H1 (cell line): Measurements from ENCODE around the gene CELF4. TPM values are rescaled to one million over a fixed set of nuclear protein-coding genes. Genes with fewer than 3 reads are reported as not detected.

ENCODE experiments used
- CTCF ChIA-PET: fragments of 300-600 bp; sonication (Branson Sonifier 250); formaldehyde crosslinking; loops from one replicate; lab custom pipeline; 2021; ENCODE audit not compliant: partially characterized antibody; lab: Charles Lee
- POLR2A ChIA-PET: fragments of 300-600 bp; sonication (Branson Sonifier 250); formaldehyde crosslinking; loops from one replicate; lab custom pipeline; 2021; ENCODE audit warnings: inconsistent platforms; ENCODE audit not compliant: partially characterized antibody; lab: Charles Lee
- DNase-seq, 2 experiments: peaks; one replicate each; pipeline versions ENCODE4 v3.0.0 to v3.0.0-alpha.2; 2010 to 2022; ENCODE audit warnings: low spot score in 2 of 2, low read depth in 1 of 2, mixed read lengths in 1 of 2
- FAIRE-seq: peaks from 2 replicates; lab custom pipeline; 2011; peaks lifted over from hg19 to GRCh38; lab: Jason Lieb, UNC
- H2AFZ ChIP-seq: 2 replicates; pipeline ENCODE4 v1.8.1; 2012; ENCODE audit warnings: low read length, inconsistent platforms
- H2AK5ac ChIP-seq: 2 replicates; pipeline ENCODE4 v1.6.1; 2013; ENCODE audit warnings: low read depth, low read length
- H2BK120ac ChIP-seq: replicated peaks from 2 replicates; pipeline ENCODE3; 2013; ENCODE audit warnings: low read depth, low read length, inconsistent platforms
- H2BK12ac ChIP-seq: 2 replicates; pipeline ENCODE4 v1.6.1; 2013; ENCODE audit warnings: low read depth, low read length
- H2BK15ac ChIP-seq: 2 replicates; pipeline ENCODE4 v1.6.1; 2013; ENCODE audit warnings: low read length
- H2BK20ac ChIP-seq: 2 replicates; pipeline ENCODE4 v1.6.1; 2013; ENCODE audit warnings: low read length
- H2BK5ac ChIP-seq: 2 replicates; pipeline ENCODE4 v1.6.1; 2013; ENCODE audit warnings: low read depth, low read length
- H3K14ac ChIP-seq: 2 replicates; pipeline ENCODE4 v1.6.1; 2013; ENCODE audit warnings: inconsistent platforms; ENCODE audit not compliant: insufficient read length
- H3K18ac ChIP-seq: 2 replicates; pipeline ENCODE4 v1.6.1; 2013; ENCODE audit warnings: low read length; ENCODE audit errors: extremely low read depth
- H3K23ac ChIP-seq: 2 replicates; pipeline ENCODE4 v1.6.1; 2013; ENCODE audit warnings: inconsistent platforms; ENCODE audit not compliant: insufficient read length
- H3K23me2 ChIP-seq: 2 replicates; pipeline ENCODE4 v1.6.1; 2013; ENCODE audit warnings: low read depth, low read length
- H3K27ac ChIP-seq: 2 replicates; pipeline ENCODE4 v1.6.1; 2011; ENCODE audit warnings: low read depth, low read length, inconsistent platforms
- H3K27me3 ChIP-seq, 4 experiments: replicated peaks in 1 of 4; 1 replicate in 1 of 4; 2 replicates in 3 of 4; pipeline versions ENCODE4 v1.6.1 to v1.8.1; 2011 to 2013; ENCODE audit warnings: low read length in 3 of 4, mild to moderate bottlenecking in 3 of 4, inconsistent platforms in 2 of 4, mixed read lengths in 2 of 4, moderate library complexity in 1 of 4; ENCODE audit not compliant: control insufficient read depth in 3 of 4, insufficient read depth in 3 of 4; ENCODE audit errors: extremely low read depth in 1 of 4
- H3K36me3 ChIP-seq, 4 experiments: 2 replicates each; pipeline versions ENCODE4 v1.6.1 to v1.8.1; 2011 to 2013; ENCODE audit warnings: mild to moderate bottlenecking in 4 of 4, low read length in 3 of 4, moderate library complexity in 2 of 4, control low read depth in 1 of 4, inconsistent platforms in 1 of 4; ENCODE audit not compliant: insufficient read depth in 4 of 4, control insufficient read depth in 2 of 4
- H3K4ac ChIP-seq: replicated peaks from 2 replicates; pipeline ENCODE3; 2013; ENCODE audit warnings: low read length, low read depth, mixed read lengths, inconsistent platforms; ENCODE audit not compliant: insufficient read length
- H3K4me1 ChIP-seq, 4 experiments: replicated peaks in 1 of 4; 1 replicate in 1 of 4; 2 replicates in 3 of 4; pipeline versions ENCODE4 v1.6.1 to v1.8.1; 2011 to 2013; ENCODE audit warnings: low read length in 3 of 4, inconsistent platforms in 2 of 4, mixed read lengths in 1 of 4; ENCODE audit not compliant: insufficient read depth in 4 of 4, control insufficient read depth in 3 of 4
- H3K4me2 ChIP-seq, 2 experiments: 2 replicates each; pipeline versions ENCODE4 v1.6.1 to v1.8.1; 2011 to 2013; ENCODE audit warnings: low read depth in 2 of 2, low read length in 2 of 2, control low read depth in 1 of 2, inconsistent platforms in 1 of 2, mild to moderate bottlenecking in 1 of 2; ENCODE audit not compliant: insufficient read depth in 1 of 2
- H3K4me3 ChIP-seq, 4 experiments: fragments of 200-600, 300-600 bp in 1 of 4; sonication (generic), shearing (Covaris generic), sonication (Bioruptor Twin) in 1 of 4; 2 replicates each; pipeline versions ENCODE4 v1.5.1 to v1.8.1; 2011 to 2016; ENCODE audit warnings: low read length in 4 of 4, low read depth in 3 of 4, control low read depth in 2 of 4, inconsistent platforms in 2 of 4, mild to moderate bottlenecking in 2 of 4, mixed read lengths in 1 of 4, moderate library complexity in 1 of 4; ENCODE audit not compliant: insufficient read depth in 2 of 4; ENCODE audit errors: extremely low read depth in 1 of 4
- H3K56ac ChIP-seq: replicated peaks from 2 replicates; pipeline ENCODE3; 2013; ENCODE audit warnings: low read depth, mild to moderate bottlenecking, mixed read lengths, low read length, inconsistent platforms; ENCODE audit not compliant: insufficient read length
- H3K79me1 ChIP-seq: 2 replicates; pipeline ENCODE4 v1.6.1; 2013; ENCODE audit warnings: low read depth, low read length, control low read depth
- H3K79me2 ChIP-seq, 2 experiments: 2 replicates each; pipeline versions ENCODE4 v1.6.1 to v1.8.1; 2012 to 2013; ENCODE audit warnings: low read length in 2 of 2, mild to moderate bottlenecking in 2 of 2, inconsistent platforms in 1 of 2; ENCODE audit not compliant: insufficient read depth in 2 of 2, control insufficient read depth in 1 of 2
- H3K9ac ChIP-seq, 4 experiments: replicated peaks in 1 of 4; 1 replicate in 1 of 4; 2 replicates in 3 of 4; pipeline versions ENCODE4 v1.6.1 to v1.8.1; 2011 to 2013; ENCODE audit warnings: low read depth in 3 of 4, low read length in 3 of 4, control low read depth in 2 of 4, mild to moderate bottlenecking in 2 of 4, moderate library complexity in 2 of 4, inconsistent platforms in 1 of 4; ENCODE audit errors: extremely low read depth in 1 of 4
- H3K9me3 ChIP-seq, 2 experiments: 2 replicates each; pipeline versions ENCODE4 v1.6.1 to v1.8.1; 2012 to 2013; ENCODE audit warnings: mild to moderate bottlenecking in 2 of 2, moderate library complexity in 2 of 2, control low read depth in 1 of 2, inconsistent platforms in 1 of 2, low read depth in 1 of 2, low read length in 1 of 2, mixed read lengths in 1 of 2; ENCODE audit not compliant: insufficient read depth in 2 of 2
- H4K20me1 ChIP-seq, 2 experiments: replicated peaks in 1 of 2; 2 replicates each; pipeline versions ENCODE3 to v1.8.1; 2011 to 2013; ENCODE audit warnings: inconsistent platforms in 2 of 2, low read length in 2 of 2, mild to moderate bottlenecking in 1 of 2; ENCODE audit not compliant: insufficient read depth in 2 of 2, control insufficient read depth in 1 of 2
- H4K5ac ChIP-seq: 2 replicates; pipeline ENCODE4 v1.6.1; 2013; ENCODE audit warnings: low read length, low read depth, mixed read lengths, inconsistent platforms; ENCODE audit not compliant: insufficient read length
- H4K8ac ChIP-seq: 2 replicates; pipeline ENCODE4 v1.8.0; 2013; ENCODE audit warnings: mild to moderate bottlenecking, moderate library complexity, low read length, inconsistent platforms; ENCODE audit not compliant: insufficient read depth; ENCODE audit errors: extremely low read depth
- H4K91ac ChIP-seq: replicated peaks from 2 replicates; pipeline ENCODE3; 2013; ENCODE audit warnings: low read length, mixed read lengths, inconsistent platforms; ENCODE audit not compliant: insufficient read length
- ATF2 ChIP-seq: IDR thresholded peaks from 2 replicates; pipeline ENCODE4 v1.6.1; 2012; ENCODE audit warnings: low read length, inconsistent platforms
- CHD1 ChIP-seq: IDR thresholded peaks from 2 replicates; pipeline ENCODE4 v1.6.1; 2012; ENCODE audit warnings: low read depth, low read length, improper control_type of control experiment
- CHD2 ChIP-seq: IDR thresholded peaks from 2 replicates; pipeline ENCODE4 v1.6.1; 2012; ENCODE audit warnings: low read length, improper control_type of control experiment
- GTF2F1 ChIP-seq: IDR thresholded peaks from 2 replicates; pipeline ENCODE4 v1.6.1; 2012; ENCODE audit warnings: low read depth, low read length, improper control_type of control experiment, borderline replicate concordance
- NRF1 ChIP-seq: IDR thresholded peaks from 2 replicates; pipeline ENCODE4 v1.6.1; 2011; ENCODE audit warnings: mild to moderate bottlenecking, low read depth, low read length, improper control_type of control experiment
- POLR2AphosphoS5 ChIP-seq: IDR thresholded peaks from 2 replicates; pipeline ENCODE4 v1.6.1; 2011; ENCODE audit warnings: low read depth, low read length
- SIN3A ChIP-seq, 2 experiments: IDR thresholded peaks in 1 of 2; conservative IDR thresholded peaks in 1 of 2; 2 replicates each; pipeline ENCODE4 v1.6.1; 2011 to 2012; ENCODE audit warnings: low read length in 2 of 2, improper control_type of control experiment in 1 of 2, low read depth in 1 of 2, mild to moderate bottlenecking in 1 of 2
- SIRT6 ChIP-seq: IDR thresholded peaks from one replicate; pipeline ENCODE4 v1.7.1; 2012; ENCODE audit warnings: low read length, inconsistent platforms
- SUZ12 ChIP-seq: fragments of 200-600 bp; sonication (generic); IDR thresholded peaks from 2 replicates; pipeline ENCODE4 v1.6.1; 2012; ENCODE audit warnings: mild to moderate bottlenecking, inconsistent platforms, low read length, moderate library complexity, mixed read lengths
- TAF7 ChIP-seq: optimal IDR thresholded peaks from 2 replicates; pipeline ENCODE3; 2011; ENCODE audit warnings: low read depth, mild to moderate bottlenecking, inconsistent platforms, low read length, moderate library complexity, borderline replicate concordance
- ZNF274 ChIP-seq: IDR thresholded peaks from 2 replicates; pipeline ENCODE4 v1.7.0; 2012; ENCODE audit warnings: low read length, borderline replicate concordance; ENCODE audit errors: extremely low read depth
- WGBS, 2 experiments: shearing (Covaris generic) in 1 of 2; methylation state at CpG; one replicate each; pipeline versions ENCODE4 v1.1.6 to v1.1.7; 2013 to 2015; ENCODE audit warnings: low lambda C conversion rate in 2 of 2, mixed read lengths in 2 of 2, inconsistent platforms in 1 of 2, low coverage in 1 of 2, missing lambda C conversion rate in 1 of 2; ENCODE audit not compliant: insufficient replicate concordance in 2 of 2, insufficient coverage in 1 of 2, insufficient read length in 1 of 2; ENCODE audit errors: extremely low coverage in 1 of 2, missing lambda C conversion rate in 1 of 2; 5-methylcytosine and 5-hydroxymethylcytosine counted together
- polyA plus RNA-seq, 7 experiments: library from polyadenylated mRNA; depleted of rRNA in 3 of 7; stranded (reverse) in 5 of 7; unstranded in 2 of 7; fragments of >200 nt in 5 of 7; fragments of 200-250 nt in 2 of 7; gene quantifications; 1 replicate in 5 of 7; 2 replicates in 1 of 7; 4 replicates in 1 of 7; pipeline versions ENCODE4 v1.2.1 to v1.2.3, GENCODE V29; 2011 to 2013; ENCODE audit warnings: missing spikeins in 2 of 7, mixed read lengths in 2 of 7
- total RNA-seq: library from RNA; stranded (reverse); fragmentation: NEBNext Ultra II Directional; extraction: Animal tissue kit (Norgen Biotek cat#: 25700); gene quantifications from 2 replicates; pipeline ENCODE4 v1.2.1, GENCODE V29; 2021
- TF ChIP-seq, protein P1 (sequence below): IDR thresholded peaks from 2 replicates; pipeline ENCODE4 v1.6.1; 2012; ENCODE audit warnings: inconsistent platforms

Gene CELF4
- total and polyA plus RNA-seq, 2 of the 8 experiments (the other 6 are each of a cell fraction or from before 2014, with no cell fraction given), result 1.6 to 3.4 TPM

DNA sequence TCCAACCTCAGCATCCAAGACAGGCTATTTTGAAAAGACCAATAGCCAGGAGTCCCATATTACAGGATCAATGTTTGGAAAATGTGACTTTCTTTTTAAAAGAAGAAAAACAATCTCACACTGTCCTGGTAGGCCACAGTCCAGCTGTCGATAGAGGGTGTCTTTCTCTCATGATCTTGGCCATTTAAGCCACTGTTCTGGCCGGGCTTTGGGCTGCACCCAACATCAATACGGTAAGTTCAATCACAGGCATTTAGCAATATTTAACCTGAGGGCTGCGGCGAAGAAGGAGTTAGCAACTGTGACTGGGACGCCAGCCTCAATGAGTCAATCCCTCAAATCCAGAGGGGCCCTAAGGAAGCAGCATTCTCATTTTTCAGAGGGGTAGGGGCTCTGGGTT is 69.0 kb downstream of the CELF4 start:
- no peak overlapping the region for H4K91ac ChIP-seq
- no peak overlapping the region for H3K4me2 ChIP-seq
- H3K27ac ChIP-seq, result no peak overlapping the region
- no peaks in the 10 kb centered on the region for H3K9me3 ChIP-seq
- no peak overlapping the region for H3K4me3 ChIP-seq
- ChIA-PET CTCF (interaction anchor here (1.0 to 5.6 kb wide), 10 partner anchors 11 to 63 kb away, joined by 3 to 34 read pairs (median 10); no protein-coding TSS in a partner anchor), POLR2A (interaction anchor here (1.2 kb wide), 1 partner anchor 12 kb away, joined by 3 read pairs; no protein-coding TSS in a partner anchor)
- H2BK12ac ChIP-seq, result no peak overlapping the region
- H3K79me2 ChIP-seq, result no peaks in the 10 kb centered on the region
- H4K5ac ChIP-seq, result no peak overlapping the region
- peaks cover 0 to 16% (median 3%) of the 10 kb centered on the region in 4 experiments; a peak in 4 of 7 replicates for H3K4me1 ChIP-seq
- no peak for FAIRE-seq
- no peak overlapping the region for H2AFZ ChIP-seq
- H2BK5ac ChIP-seq, result no peak overlapping the region
- H2AK5ac ChIP-seq, result no peak overlapping the region
- H3K56ac ChIP-seq, result no peak overlapping the region
- no peak for DNase-seq
- H2BK15ac ChIP-seq, result no peak overlapping the region
- 0 out of 2 replicates have a peak, but pooled peaks cover 2% of the 10 kb centered on the region for H3K23me2 ChIP-seq
- WGBS, 2 experiments, result 85% methylated on average over 6 of the region's 6 CpGs; no CpG with 5 or more reads in 1 of the 2 experiments
- no peak overlapping the region for H3K4ac ChIP-seq
- no peaks in the 10 kb centered on the region for H3K79me1 ChIP-seq
- no peak overlapping the region for H4K8ac ChIP-seq
- H3K14ac ChIP-seq, result no peak overlapping the region
- H3K36me3 ChIP-seq, result no peaks in the 10 kb centered on the region; a peak in 2 of 8 replicates
- H3K9ac ChIP-seq, result no peak overlapping the region
- H4K20me1 ChIP-seq, result no peaks in the 10 kb centered on the region
- H2BK120ac ChIP-seq, result no peak overlapping the region
- no peak overlapping the region for H3K18ac ChIP-seq
- no peaks in the 10 kb centered on the region; a peak in 2 of 7 replicates for H3K27me3 ChIP-seq
- H2BK20ac ChIP-seq, result no peak overlapping the region
- H3K23ac ChIP-seq, result no peak overlapping the region
- no peak for TF ChIP-seq CHD2
- TF ChIP-seq, protein P1, sequence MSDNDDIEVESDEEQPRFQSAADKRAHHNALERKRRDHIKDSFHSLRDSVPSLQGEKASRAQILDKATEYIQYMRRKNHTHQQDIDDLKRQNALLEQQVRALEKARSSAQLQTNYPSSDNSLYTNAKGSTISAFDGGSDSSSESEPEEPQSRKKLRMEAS, result no peak
- no peak for TF ChIP-seq SUZ12
- TF ChIP-seq SIN3A (conservative IDR thresholded peaks at IDR 0.05 in 1 of 2, IDR thresholded peaks at IDR 0.05 in 1 of 2; ENCODE audit: low read depth in 1 of 2, low read length in 2 of 2), result no peak
- TF ChIP-seq SIRT6, result no peak
- no peak for TF ChIP-seq ATF2
- TF ChIP-seq TAF7, result no peak
- TF ChIP-seq GTF2F1, result no peak
- TF ChIP-seq POLR2AphosphoS5, result no peak
- no peak for TF ChIP-seq CHD1
- TF ChIP-seq NRF1, result no peak
- no peak for TF ChIP-seq ZNF274
